A204.1 (cell line): Measurements from ENCODE around the gene ADSS1.

Experiments used
- FAIRE-seq: peaks from 2 replicates; lab custom pipeline; 2012; peaks lifted over from hg19 to GRCh38; lab: Jason Lieb, UNC

Gene ADSS1

GRCh38 chr14:104784218-104784568 is 60.2 kb downstream of the ADSS1 start:
- no peak for FAIRE-seq

DNA sequence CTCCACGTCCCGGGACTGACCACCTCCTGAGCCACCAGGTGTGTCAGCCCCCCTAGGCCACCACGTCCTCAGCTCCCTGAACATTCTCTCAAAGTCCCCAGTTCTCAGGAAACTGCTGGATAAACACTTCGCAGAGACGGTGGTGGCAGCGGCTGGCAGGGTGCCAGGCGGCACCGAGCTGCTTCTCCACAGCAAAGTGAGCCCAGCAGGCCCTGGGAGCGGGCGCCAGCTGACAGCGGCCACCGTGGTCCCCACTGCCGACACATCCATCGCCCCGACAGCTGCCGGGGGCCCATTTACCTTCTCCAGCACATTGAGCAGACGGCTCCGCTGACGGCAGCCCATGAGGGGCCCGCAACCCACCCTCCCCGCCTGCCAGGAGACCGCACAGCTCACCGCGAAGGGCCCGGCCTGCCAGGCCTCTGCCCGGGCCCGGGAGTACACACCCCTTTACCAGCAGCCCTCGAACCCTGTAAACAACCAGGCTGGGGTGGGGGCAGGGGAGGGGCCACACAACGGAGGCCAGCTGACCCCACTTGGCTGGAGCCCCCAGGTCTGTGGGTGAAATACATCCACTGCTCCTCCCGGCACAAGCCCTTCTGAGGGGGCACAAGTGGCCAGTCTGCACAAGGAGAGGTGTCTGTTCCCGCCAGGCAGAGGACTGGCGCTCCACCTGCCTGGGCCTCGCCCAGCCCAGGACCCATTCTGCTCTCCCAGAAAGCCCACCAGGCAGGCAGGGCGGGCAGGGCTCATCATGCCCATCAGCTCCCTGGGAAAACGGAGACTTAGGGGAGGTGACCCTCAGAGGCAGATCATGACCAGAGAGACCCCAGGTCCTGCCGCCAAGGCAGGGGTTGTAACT is 61.0 kb downstream of the ADSS1 start:
- FAIRE-seq = no peak

GRCh38 chr14:104785708-104786080 is 61.7 kb downstream of the ADSS1 start:
- FAIRE-seq = no peak

DNA sequence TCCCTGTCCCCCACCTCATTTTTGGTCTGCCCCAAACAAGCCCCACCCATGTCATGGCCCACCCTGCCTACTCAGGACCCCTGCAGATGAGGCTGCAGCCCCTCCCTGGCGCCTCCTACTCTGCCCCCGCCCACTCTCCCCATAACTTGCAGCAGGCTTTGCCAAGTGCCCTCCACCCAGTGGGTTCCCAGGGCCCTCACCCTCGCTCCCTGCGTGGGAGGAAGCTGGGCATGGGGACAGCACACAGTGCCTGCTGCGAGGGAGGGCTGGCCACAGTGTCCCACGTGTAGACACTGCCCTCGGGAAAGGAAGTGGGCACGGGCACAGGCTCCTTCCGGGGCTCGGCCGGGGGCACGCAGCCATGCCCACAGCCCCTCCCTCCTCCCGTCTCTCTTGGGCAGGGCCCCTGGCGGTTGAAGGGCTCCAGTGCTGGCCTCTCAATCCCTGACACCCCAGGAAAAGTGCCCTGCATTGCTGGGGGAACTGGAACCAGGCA is 62.1 kb downstream of the ADSS1 start:
- no peak for FAIRE-seq

DNA sequence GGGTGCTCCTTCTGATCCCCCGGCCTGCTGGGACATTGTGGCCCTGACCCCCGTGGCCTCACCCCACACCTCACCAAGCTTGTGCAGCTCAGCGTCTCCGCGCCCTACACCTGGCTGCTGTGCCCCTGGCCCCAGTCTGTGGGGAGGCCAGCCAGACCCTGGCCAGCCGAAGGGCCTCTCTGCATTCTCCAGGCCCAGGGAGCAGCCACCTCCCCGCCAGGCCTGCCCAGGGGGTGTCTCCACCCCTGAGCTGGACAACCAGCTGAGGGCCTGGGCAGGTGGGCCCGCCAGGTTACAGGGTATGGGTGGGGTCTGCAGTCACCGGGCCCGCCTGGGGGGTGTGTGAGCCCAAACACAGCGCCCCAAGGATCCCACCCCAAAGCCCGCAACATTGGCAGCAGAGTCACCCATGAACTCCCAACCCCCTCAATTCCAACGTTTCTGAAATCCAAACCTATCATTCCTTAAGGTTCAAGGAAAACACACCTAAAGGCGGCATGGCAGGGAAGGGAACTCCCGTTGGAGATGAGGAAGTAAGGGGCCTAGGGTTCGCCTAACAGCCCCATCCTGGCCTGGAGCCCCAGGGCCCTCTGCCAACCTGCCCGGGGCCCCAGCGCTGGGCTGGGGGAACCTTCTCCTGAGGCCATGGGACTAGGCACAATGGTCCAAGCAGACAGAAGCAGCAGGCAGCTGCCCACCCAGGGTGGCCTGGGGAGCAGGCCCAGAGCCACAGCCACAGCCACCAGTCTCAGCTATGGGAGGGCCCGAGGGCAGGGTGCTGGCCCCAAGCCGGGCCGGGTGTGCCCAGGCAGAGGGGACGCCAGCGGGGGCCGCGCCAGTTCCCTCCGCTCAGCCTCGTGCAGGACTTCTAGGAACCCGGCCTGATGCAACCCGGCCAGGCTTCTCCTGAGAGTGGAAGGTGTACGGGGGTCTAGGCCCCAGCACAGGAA is 63.0 kb downstream of the ADSS1 start:
- no peak for FAIRE-seq

DNA sequence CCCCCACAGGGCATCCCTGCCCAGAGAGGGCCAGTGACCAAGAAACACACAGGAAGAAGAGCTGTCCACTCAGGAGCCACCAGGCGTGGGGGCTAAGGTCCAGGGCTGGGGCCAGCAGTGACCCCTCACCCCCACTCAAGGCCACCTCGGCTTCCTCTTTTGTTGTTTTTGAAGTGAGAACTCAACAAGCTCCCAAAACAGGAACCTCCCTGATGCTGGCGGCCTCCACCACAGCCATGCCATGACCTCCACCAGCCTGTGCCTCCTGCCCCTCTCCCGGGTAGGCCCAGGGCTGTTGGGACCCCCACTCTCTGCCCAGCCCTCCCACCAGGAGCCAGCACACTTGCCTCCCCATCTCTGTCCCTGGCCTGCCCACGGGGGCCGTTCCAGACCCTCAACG is 63.7 kb downstream of the ADSS1 start:
- FAIRE-seq = no peak

DNA sequence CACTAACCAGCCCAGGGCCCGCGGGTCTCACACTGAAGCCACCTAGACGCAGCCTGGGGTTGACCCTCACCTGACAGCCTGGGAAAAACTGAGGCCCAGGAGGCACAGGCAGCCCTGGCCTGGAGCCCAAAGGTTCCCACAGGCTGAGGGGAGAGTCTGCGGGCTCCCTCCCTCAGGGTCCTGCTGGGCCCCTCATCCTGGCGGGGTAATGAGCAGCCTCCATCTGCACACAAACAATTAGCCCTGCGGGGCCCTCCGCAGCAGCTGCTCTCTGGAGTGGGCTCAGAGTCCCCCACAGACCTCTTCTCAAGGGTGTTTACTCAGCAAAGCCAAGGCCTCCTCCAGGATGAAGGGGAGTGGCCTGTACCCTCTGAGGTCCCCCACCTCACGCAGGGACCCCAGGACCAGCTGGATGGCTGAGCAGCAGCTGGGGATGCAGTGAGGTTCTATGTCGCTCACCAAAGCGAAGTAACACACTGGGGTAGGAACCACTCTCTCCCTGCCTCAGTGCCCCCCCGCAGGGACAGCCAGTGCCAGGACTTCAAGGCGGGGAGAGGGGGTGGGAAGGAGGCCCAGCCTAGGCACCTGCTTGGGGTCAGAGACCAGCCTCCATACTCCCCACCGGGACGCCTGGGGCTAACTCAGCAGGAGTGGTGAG is 64.3 kb downstream of the ADSS1 start:
- no peak for FAIRE-seq

- FAIRE-seq = no peak
Observed at GRCh38 chr14:104788873-104789663, 65.0 kb downstream of the ADSS1 start.

GRCh38 chr14:104789752-104790743 is 66.0 kb downstream of the ADSS1 start:
- no peak for FAIRE-seq

DNA sequence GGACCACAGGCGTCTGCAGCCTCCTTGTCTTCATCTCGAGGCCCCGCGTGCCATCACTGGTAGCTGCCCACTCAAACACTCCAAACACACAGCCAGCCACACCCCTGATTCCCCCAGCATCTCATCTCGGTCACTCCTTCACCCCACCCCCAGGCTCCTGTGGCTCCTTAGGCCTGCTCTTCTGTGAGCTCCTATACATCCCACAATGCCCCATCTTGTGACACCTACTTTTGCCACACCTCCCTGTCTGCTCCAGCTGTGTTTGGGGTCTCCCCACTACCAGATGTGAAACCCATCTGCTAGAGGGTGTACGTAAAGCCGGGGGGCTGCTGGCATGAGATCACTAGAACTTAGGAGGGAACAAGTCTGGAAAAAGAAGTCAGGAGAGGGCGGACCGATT is 67.4 kb downstream of the ADSS1 start:
- FAIRE-seq = no peak

DNA sequence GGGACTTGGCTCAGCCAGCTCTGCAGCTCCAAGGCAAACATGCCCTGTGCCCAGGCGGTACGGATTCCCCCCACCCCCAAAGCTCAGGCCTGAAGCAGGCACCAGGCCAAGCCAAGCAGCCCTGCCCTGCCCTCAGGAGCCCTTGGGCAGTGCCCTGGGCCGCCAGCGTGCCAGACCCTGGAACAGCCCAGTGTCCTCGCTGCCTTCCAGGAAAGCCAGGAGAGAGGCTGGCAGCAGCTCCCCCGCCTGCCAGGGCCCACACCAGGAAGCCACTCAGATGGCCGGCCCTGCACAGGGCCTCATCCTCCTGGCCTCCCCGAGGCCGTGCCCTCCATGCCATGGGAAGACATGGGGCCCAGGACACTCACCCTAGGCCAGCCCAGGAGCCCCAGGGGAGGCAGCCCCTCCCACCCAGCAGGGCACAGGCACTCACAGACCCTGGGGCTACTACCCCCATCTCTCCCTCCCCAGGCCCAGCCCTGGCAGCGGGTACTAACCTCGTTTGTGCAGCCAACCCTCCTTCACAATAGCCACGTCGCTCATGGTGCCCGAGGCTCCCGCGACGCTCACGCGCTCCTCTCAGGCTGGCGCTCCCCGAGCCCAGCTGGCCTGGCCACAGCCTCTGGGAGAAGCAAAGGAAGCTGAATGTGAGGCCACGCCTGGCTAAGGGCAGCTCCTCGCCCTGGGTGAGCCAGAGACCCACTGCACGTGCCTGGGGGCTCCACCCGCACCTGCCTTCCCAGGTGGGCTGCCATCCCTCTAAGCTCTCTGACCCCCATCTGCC is 68.3 kb downstream of the ADSS1 start:
- no peak for FAIRE-seq

GRCh38 chr14:104792945-104793702 is 69.1 kb downstream of the ADSS1 start:
- FAIRE-seq = no peak

DNA sequence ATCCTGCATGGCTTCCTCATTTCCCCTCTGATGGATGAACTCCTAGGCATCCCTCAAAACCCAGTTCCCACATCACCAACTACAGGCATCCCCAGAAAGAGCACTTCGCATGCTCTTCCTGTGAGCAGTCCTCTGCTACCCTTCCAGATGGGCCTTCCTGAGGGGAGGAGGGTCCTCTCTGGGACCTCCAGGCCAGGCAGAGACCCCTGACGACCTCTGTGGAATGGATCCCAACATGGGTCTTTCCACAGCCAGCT is 69.6 kb downstream of the ADSS1 start:
- FAIRE-seq = no peak

DNA sequence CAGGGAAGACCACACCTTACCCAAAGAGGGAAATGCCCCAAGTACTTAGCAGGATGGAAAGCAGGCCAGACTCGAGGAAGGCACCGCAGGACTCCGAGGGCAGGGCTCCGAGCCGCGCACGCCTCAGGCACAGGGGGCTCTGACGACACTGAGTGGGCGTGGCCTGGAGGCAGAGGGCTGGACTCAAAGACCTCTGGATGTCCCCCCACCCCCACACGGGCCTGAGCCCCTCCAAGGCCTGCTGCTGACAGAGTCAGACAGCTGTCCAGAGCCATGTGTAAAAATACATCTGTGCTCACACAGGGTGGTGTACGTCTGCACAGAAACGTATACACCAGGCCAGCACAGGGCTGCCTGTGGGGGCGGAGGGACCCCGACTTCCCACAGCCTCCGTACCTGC is 70.1 kb downstream of the ADSS1 start:
- FAIRE-seq = no peak

DNA sequence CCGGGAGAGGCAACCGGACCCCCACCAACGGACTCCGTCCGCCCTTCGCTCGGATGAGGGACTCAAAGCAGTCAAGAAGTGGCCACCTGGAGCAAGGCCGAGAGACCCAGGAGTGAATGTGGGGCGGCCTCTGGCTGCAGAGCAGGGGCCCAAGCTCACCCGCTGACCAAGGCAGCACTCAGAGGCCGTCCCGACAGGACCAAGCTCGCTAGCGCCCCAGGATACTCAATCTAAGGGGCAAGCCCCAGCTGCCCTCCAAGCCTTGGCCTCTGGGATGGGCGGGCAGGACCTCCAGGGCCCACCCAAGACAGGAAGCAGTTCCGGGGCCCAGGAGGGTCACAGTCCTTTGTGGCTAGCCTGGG is 70.6 kb downstream of the ADSS1 start:
- no peak for FAIRE-seq

- no peak for FAIRE-seq
Observed at GRCh38 chr14:104794993-104795780, 71.2 kb downstream of the ADSS1 start, which contains the start of gene AKT1. TSS of gene AKT1 (minus strand) at chr14:104795748. CDS start at chr14:104792643, 3,105 bp downstream.

DNA sequence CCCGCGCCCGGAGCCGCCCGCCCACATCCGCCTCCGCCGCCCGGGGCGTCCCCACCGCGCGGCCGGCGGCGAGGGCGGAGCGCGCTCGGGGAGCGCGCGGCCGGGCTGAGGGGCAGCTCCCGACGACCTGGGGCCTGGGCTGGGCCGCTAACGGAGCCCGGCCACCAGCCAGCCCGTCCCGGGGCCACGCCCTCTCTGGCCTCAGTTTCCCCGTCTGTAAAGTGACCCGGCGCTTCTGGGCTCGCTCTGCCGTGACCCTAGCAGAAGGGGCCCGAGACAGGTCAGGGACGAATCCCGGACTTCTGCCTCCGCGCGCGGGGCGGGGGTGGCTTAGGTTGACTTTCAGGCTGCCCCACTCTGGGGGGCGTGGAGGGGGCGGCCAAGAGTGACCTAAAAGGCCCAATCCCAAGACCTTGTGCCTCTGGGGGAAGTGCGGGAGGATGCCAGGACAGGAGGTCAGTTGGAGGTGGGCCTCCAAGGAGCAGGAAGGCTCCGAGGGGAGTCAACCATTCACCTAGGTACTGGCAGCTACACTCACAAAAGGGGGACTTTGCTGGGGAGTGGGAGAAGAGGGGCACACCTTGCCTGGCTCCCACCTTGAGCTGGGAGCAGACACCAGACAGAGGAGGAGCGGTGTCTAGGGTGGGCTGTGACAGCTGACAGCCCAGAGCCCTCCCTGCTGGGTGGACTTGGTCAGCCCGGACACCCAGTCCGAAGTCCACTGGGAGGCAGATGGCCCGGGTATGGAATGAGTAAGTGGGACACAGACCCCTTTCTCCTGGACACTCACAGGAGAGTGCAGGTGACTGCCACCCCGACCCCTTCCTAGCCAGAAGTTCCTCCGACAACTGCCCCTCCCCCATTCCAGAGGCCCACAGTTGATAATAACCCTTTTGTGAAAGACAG is 72.0 kb downstream of the ADSS1 start:
- FAIRE-seq = no peak
